GM18508 (cell line): Measurements from ENCODE around the gene ADORA2A.
"Not testable (repeated sequence)": the region's sequence is repeated elsewhere in the genome, so short reads cannot be mapped to it uniquely, and the experiment has no call there.

Source experiments
- ATAC-seq: cut with Tn5 transposase; IDR thresholded peaks from one replicate; pipeline ENCODE4 v1.9.1; 2021; ENCODE audit warnings: moderate number of reproducible peaks; ENCODE audit not compliant: insufficient read depth, unreplicated experiment

Gene ADORA2A

GRCh38 chr22:24474649-24475255 lies 47.4 kb downstream of the ADORA2A start:
- no peak for ATAC-seq

GRCh38 chr22:24481641-24482040 lies 54.2 kb downstream of the ADORA2A start:
- ATAC-seq: no peak

- ATAC-seq: no peak
Observed at GRCh38 chr22:24482575-24482974, 55.2 kb downstream of the ADORA2A start.

GRCh38 chr22:24482998-24483397 lies 55.6 kb downstream of the ADORA2A start:
- no peak for ATAC-seq

GRCh38 chr22:24483976-24484545 lies 56.7 kb downstream of the ADORA2A start:
- no peak for ATAC-seq

- no peak for ATAC-seq
Observed at GRCh38 chr22:24485170-24485569, 57.8 kb downstream of the ADORA2A start.

GRCh38 chr22:24485608-24486007 lies 58.2 kb downstream of the ADORA2A start:
- no peak for ATAC-seq

GRCh38 chr22:24486501-24486921 lies 59.1 kb downstream of the ADORA2A start:
- ATAC-seq: no peak

- no peak for ATAC-seq
Observed at GRCh38 chr22:24489011-24489410, 61.6 kb downstream of the ADORA2A start.

GRCh38 chr22:24489434-24489833 lies 62.0 kb downstream of the ADORA2A start:
- not testable (repeated sequence) for ATAC-seq
